Smooth muscle cell (in vitro differentiated cells): ENCODE results near the gene DOCK9. TPM values are rescaled to one million over a fixed set of nuclear protein-coding genes. Genes with fewer than 3 reads are reported as not detected.

Experiments
- DNase-seq: peaks from one replicate; lab custom pipeline; 2025; ENCODE audit not compliant: unreplicated experiment; lab: John Stamatoyannopoulos, UW
- H2AFZ ChIP-seq: fragments of 200-600 bp; sonication (generic); 2 replicates; pipeline ENCODE4 v1.6.0; 2016; ENCODE audit warnings: antibody characterized with exemption, low read depth, mild to moderate bottlenecking
- H3F3A ChIP-seq: fragments of 200-600 bp; sonication (generic); 2 replicates; pipeline ENCODE4 v1.6.0; 2017; ENCODE audit warnings: antibody characterized with exemption, low read depth
- H3K27ac ChIP-seq: fragments of 200-600 bp; sonication (generic); 2 replicates; pipeline ENCODE4 v1.5.1; 2016; ENCODE audit warnings: low read depth, mild to moderate bottlenecking
- H3K27me3 ChIP-seq: fragments of 200-600 bp; sonication (generic); 2 replicates; pipeline ENCODE4 v1.6.1; 2016; ENCODE audit warnings: low read depth, mild to moderate bottlenecking
- H3K36me3 ChIP-seq: fragments of 200-600 bp; sonication (generic); 2 replicates; pipeline ENCODE4 v1.5.1; 2016; ENCODE audit warnings: low read depth
- H3K4me1 ChIP-seq: fragments of 200-600 bp; sonication (generic); 2 replicates; pipeline ENCODE4 v1.5.1; 2016; ENCODE audit warnings: low read depth
- H3K4me2 ChIP-seq: fragments of 200-600 bp; sonication (generic); 2 replicates; pipeline ENCODE4 v1.6.0; 2016; ENCODE audit warnings: mild to moderate bottlenecking
- H3K4me3 ChIP-seq: fragments of 200-600 bp; sonication (generic); 2 replicates; pipeline ENCODE4 v1.5.1; 2016; ENCODE audit warnings: mild to moderate bottlenecking
- H3K79me2 ChIP-seq: fragments of 200-600 bp; sonication (generic); 2 replicates; pipeline ENCODE4 v1.6.0; 2016; ENCODE audit warnings: low read depth, mild to moderate bottlenecking
- H3K9ac ChIP-seq: fragments of 200-600 bp; sonication (generic); 2 replicates; pipeline ENCODE4 v1.6.0; 2016; ENCODE audit warnings: low read depth
- H3K9me3 ChIP-seq: fragments of 200-600 bp; sonication (generic); replicated peaks from 2 replicates; pipeline ENCODE4 v1.5.1; 2016; ENCODE audit warnings: low read depth
- H4K20me1 ChIP-seq: fragments of 200-600 bp; sonication (generic); 2 replicates; pipeline ENCODE4 v1.6.0; 2016; ENCODE audit warnings: low read depth
- CTCF ChIP-seq: fragments of 200-600 bp; sonication (generic); IDR thresholded peaks from 2 replicates; pipeline ENCODE4 v1.5.1; 2017; ENCODE audit warnings: borderline replicate concordance, mild to moderate bottlenecking, antibody characterized with exemption; ENCODE audit not compliant: insufficient read depth, poor library complexity, severe bottlenecking
- WGBS: methylation state at CpG from one replicate; pipeline ENCODE4 v1.1.7; 2016; ENCODE audit warnings: low lambda C conversion rate; 5-methylcytosine and 5-hydroxymethylcytosine counted together
- polyA plus RNA-seq: library from polyadenylated mRNA; unstranded; fragments of >200 nt; fragmentation: Nextera tagmentation; extraction: Ambion mirVana; gene quantifications from 2 replicates; pipeline ENCODE4 v1.2.1, GENCODE V29; 2016
- total RNA-seq: library from RNA; depleted of rRNA; stranded (reverse); fragments of >200 nt; gene quantifications from 2 replicates; pipeline ENCODE4 v1.2.3, GENCODE V29; 2014

Gene DOCK9
- total and polyA plus RNA-seq, 2 experiments from 2014 or later: 5.7 to 25.1 TPM

- no peaks in the 10 kb centered on the region for H3K27me3 ChIP-seq
- no peak for TF ChIP-seq CTCF
- H3K79me2 ChIP-seq: no peaks in the 10 kb centered on the region
- H3K4me1 ChIP-seq: no peaks in the 10 kb centered on the region
- peaks cover 10% of the 10 kb centered on the region for H3F3A ChIP-seq
- no peak overlapping the region for H2AFZ ChIP-seq
- no peaks in the 10 kb centered on the region for H4K20me1 ChIP-seq
- no peak overlapping the region for H3K9ac ChIP-seq
- no peak for DNase-seq
- no peak overlapping the region for H3K27ac ChIP-seq
- H3K4me3 ChIP-seq: no peak overlapping the region
- 95% methylated on average over 9 of the region's 9 CpGs for WGBS
- H3K36me3 ChIP-seq: no peaks in the 10 kb centered on the region
- H3K9me3 ChIP-seq: no peaks in the 10 kb centered on the region
- H3K4me2 ChIP-seq: no peak overlapping the region
Measured at GRCh38 chr13:98886587-98887230, 91.2 kb downstream of the DOCK9 start.

- peaks cover 3% of the 10 kb centered on the region for H3F3A ChIP-seq
- no peaks in the 10 kb centered on the region for H3K79me2 ChIP-seq
- H2AFZ ChIP-seq: no peak overlapping the region
- no peak overlapping the region for H3K9ac ChIP-seq
- H3K9me3 ChIP-seq: no peaks in the 10 kb centered on the region
- H3K27me3 ChIP-seq: no peaks in the 10 kb centered on the region
- 98% methylated on average over 6 of the region's 6 CpGs for WGBS
- H3K4me3 ChIP-seq: no peak overlapping the region
- no peak overlapping the region for H3K27ac ChIP-seq
- H4K20me1 ChIP-seq: no peaks in the 10 kb centered on the region
- H3K4me2 ChIP-seq: no peak overlapping the region
- no peak for TF ChIP-seq CTCF
- peaks cover 5% of the 10 kb centered on the region for H3K36me3 ChIP-seq
- H3K4me1 ChIP-seq: no peaks in the 10 kb centered on the region
- DNase-seq: no peak
Measured at GRCh38 chr13:98885600-98885999, 92.3 kb downstream of the DOCK9 start.

GRCh38 chr13:98883998-98884397, 93.9 kb downstream of the DOCK9 start:
- Histone ChIP-seq H3K9me3 (no peaks in the 10 kb centered on the region), H3K9ac (no peak overlapping the region), H3K79me2 (no peaks in the 10 kb centered on the region), H3K4me3 (no peak overlapping the region), H3K4me1 (no peaks in the 10 kb centered on the region), H3F3A (no peaks in the 10 kb centered on the region), H3K4me2 (no peak overlapping the region), H2AFZ (no peak overlapping the region), H3K27me3 (no peaks in the 10 kb centered on the region), H3K36me3 (peaks cover 5% of the 10 kb centered on the region), H3K27ac (no peak overlapping the region), H4K20me1 (no peaks in the 10 kb centered on the region)
- 56% methylated on average over 3 of the region's 3 CpGs for WGBS
- DNase-seq: no peak
- TF ChIP-seq CTCF: no peak

GRCh38 chr13:98881390-98881789, 96.5 kb downstream of the DOCK9 start:
- no peak overlapping the region for H3K9ac ChIP-seq
- no peak overlapping the region for H3K4me3 ChIP-seq
- H4K20me1 ChIP-seq: no peaks in the 10 kb centered on the region
- peaks cover 5% of the 10 kb centered on the region for H3K36me3 ChIP-seq
- no peaks in the 10 kb centered on the region for H3K27me3 ChIP-seq
- no peak for DNase-seq
- TF ChIP-seq CTCF: no peak
- no peak overlapping the region for H3K4me2 ChIP-seq
- no peaks in the 10 kb centered on the region for H3F3A ChIP-seq
- H3K4me1 ChIP-seq: no peaks in the 10 kb centered on the region
- H3K79me2 ChIP-seq: no peaks in the 10 kb centered on the region
- no peak overlapping the region for H3K27ac ChIP-seq
- WGBS: 63% methylated on average over 2 of the region's 2 CpGs
- H2AFZ ChIP-seq: no peak overlapping the region
- H3K9me3 ChIP-seq: no peaks in the 10 kb centered on the region
